HG02588 (cell line): ENCODE measurements around the gene DBNDD1.

ENCODE experiments used
- ATAC-seq: cut with Tn5 transposase; IDR thresholded peaks from one replicate; pipeline ENCODE4 v1.9.1; 2021; ENCODE audit warnings: mild to moderate bottlenecking, moderate library complexity; ENCODE audit not compliant: unreplicated experiment

DBNDD1 gene

DNA sequence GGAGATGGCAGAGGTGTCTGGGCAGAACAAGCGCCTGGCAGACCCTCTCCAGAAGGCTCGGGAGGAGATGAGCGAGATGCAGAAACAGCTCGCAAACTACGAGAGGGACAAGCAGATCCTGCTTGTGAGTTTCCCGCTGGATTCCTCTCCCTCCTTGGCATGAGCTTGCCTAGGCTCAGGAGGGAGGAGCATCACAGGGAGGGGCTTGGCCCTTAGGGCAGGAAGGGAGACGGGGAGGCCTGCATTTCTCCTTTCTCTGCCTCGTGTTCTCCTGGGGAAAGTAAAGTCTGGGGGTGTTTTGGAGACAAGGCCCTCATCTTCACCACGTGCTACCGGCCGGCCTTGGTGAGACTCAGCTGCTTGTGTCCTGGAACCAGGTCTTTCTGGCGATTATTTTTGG is 18.0 kb upstream of the DBNDD1 start:
- no peak for ATAC-seq

DNA sequence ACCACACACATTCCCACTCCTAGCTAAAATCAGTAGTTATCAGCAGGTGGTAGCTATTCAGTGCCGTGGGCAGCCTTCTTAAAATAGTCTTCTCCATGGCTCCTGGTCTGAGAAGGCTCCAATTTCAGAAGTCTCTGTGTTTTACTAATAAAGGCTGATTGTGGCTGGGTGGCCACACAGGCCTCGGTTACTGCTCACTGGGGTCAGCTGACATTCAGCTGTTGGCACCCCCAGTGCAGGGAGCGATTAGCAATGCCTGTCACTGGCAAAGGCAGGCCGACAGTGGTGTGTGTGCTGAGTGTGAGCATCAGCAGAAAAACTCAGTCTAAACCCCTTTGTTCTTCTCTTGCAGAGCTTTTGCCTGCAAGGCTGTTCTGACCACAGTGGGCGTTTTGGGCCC is 16.6 kb upstream of the DBNDD1 start:
- ATAC-seq = no peak

DNA sequence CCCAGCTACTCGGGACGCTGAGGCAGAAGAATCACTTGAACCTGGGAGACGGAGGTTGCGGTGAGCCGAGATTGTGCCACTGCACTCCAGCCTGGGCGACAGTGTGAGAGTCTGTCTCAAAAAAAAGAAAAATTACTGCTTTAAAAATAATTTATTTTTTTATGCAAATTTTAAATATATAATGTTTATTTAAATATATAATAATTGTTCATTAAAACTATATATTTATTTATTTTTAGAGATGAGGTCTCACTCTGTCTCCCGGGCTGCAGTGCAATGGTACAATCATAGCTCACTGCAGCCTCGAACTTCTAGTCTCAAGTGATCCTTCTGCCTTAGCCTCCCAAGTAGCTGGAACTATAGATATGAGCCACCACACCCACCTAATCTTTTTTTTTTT is 15.2 kb upstream of the DBNDD1 start:
- ATAC-seq = no peak

DNA sequence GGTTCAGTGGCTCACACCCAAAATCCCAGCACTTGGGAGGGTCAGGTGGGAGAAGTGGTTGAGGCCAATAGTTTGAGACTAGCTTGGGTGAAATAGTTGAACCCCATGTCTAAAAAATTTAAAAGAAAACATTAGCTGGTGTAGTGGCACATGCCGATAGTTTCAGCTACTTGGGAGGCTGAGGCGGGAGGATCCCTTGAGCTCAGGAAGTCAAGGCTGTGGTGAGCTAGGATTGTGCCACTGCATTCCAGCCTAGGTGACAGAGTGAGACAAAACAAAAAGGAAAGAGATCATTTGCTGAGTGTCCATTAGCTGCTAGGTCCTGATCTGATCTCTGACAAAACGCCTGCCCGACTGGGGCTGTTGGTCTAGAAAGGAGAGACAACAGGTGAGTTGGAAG is 14.1 kb upstream of the DBNDD1 start:
- ATAC-seq = no peak

DNA sequence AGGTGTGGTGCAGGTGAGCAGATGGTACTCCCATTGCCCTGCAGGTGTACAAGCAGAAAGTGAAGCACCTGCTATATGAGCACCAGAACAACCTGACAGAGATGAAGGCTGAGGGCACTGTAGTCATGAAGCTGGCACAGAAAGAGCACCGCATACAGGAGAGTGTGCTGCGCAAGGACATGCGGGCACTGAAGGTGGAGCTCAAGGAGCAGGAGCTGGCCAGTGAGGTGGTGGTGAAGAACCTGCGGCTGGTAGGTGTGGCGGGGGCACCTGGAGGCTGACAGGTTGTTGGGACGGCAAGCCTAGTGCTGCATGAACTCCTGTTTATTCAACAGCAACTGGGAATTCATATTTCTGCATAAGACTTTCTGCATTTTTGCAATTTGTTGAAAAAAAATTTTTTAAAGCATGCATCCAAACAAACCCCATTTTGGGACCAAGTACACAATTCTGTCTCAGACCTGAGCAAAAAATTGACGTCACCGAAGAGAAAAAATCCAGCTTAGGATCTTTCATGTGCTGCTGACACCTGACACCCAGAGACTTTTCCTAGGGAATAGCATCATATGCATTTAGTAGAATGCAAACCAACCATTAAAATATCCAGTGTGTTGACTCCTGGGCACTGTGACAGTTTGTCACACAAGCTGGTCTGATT is 13.5 kb upstream of the DBNDD1 start:
- no peak for ATAC-seq

DNA sequence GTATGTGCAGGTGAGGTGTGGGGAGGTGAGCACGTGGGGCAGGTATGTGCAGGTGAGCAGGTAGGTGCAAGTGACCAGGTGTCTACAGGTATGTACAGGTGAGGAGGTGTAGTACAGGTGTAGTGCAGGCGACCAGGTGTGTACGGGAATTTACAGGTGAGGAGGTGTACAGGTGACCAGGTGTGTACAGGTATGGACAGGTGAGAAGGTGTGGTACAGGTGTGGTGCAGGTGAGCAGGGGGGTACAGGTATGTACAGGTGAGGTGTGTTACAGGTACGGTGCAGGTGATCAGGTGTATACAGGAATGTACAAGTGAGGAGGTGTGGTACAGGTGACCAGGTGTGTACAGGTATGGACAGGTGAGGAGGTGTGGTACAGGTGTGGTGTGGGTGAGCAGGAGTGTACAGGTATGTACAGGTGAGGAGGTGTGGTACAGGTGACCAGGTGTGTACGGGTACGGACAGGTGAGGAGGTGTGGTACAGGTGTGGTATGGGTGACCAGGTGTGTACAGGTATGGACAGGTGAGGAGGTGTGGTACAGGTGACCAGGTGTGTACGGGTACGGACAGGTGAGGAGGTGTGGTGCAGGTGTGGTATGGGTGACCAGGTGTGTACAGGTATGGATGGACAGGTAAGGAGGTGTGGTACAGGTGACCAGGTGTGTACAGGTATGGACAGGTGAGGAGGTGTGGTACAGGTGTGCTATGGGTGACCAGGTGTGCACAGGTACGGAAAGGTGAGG is 12.8 kb upstream of the DBNDD1 start:
- ATAC-seq = no peak

DNA sequence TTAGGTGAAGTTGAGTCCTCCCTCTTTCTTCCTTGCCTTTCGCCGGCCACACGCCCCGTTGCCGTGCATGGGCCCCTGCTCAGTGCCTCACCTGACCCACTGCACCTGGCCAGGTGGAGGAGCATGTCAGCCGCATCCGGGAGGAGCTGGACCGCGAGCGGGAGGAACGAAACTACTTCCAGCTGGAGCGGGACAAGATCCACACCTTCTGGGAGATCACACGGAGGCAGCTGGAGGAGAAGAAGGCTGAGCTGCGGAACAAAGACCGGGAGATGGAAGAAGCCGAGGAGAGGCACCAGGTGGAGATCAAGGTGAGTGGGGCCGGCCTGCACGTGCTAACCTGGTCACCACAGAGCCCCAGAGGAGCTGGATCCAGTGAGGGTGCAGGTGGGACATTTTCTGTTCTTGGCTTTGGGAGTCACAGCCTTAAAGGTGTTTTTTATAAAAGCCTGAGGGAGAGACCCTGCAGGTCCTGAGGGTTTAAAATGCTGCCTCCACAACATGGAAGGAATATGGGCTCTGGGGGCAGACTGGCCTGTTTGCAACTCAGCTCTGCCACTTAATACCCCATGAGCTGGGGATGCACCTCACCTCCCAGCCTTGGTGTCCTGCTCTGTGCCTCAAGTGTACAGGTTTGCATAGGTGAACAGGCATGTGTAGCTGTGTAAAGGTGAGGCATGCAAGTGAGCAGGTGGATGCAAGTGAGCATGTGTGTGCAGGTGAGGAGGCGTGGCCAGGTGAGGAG is 12.1 kb upstream of the DBNDD1 start:
- no peak for ATAC-seq

DNA sequence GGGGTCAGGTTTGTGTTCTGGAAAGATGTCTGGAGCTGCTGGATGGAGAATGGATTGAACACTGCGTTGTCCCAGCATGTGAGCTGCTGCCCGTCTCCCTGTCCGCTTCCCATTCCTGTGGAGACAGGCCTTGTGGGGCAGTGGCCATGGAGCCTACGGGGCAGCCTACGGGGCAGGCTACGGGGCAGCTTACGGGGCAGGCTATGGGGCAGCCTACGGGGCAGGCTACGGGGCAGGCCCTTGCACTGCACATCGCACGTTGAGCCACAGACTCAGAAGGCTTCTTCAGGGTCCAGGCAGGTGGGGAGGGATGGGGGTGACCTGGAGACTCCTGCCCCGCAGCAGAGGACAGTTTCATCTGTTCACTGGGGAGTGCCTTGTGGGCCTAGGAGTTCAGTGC is 9.7 kb upstream of the DBNDD1 start:
- no peak for ATAC-seq

DNA sequence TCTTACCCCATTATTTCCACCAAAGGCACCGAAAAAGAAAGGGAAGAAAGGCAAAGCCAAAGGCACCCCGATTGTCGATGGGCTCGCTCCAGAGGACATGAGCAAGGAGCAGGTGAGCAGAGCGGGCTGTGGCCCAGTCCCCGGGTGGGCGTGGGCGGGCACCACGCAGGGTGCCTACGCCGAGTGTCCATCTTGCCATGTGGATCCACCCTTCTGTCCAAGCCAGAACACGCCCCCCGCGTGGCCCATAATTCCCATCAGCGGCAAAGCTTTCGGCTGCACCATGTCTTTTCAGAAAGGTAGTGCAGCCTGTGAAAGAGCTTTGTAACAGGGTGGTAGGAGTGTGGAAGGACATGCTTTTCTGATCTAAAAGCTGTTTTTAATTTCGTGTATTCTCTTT is 8.4 kb upstream of the DBNDD1 start:
- no peak for ATAC-seq

DNA sequence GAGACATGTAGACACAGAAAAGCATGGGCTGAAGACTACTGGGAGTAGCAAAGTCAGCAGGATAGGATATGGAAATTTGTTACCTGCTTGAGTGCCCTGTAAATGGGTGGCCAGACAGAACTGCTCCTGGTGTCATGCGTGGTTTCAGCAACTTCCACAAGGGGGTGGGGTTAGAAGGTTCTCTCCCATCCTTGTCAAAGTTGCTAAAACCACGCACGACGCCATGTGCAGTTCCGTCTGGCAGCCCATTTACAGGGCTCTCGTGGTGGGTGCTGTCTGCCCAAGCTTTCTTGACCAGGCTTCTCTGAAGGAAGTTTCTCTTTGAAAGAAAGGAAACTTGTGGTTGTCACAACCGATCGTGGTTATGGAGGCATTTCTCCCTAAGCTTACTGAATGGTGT is 6.9 kb upstream of the DBNDD1 start:
- ATAC-seq = no peak

DNA sequence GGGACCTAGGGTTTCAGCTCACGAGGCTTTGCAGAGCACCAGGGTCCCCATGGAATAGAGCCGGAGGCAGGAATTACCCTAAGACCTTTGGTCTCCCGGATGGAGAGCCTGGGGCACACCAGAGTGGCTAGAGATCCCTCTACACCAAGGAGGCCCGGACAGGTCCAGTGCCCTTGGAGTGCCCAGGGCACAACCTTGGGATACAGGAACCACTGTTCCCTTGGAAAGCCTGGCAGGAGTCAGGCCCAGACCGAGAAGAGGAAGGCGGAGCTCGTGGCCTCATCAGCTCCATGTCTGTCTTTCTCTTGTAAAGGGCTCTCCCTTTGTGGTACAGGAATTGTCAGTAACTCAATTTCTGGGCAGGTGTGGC is 3.8 kb upstream of the DBNDD1 start:
- no peak for ATAC-seq

DNA sequence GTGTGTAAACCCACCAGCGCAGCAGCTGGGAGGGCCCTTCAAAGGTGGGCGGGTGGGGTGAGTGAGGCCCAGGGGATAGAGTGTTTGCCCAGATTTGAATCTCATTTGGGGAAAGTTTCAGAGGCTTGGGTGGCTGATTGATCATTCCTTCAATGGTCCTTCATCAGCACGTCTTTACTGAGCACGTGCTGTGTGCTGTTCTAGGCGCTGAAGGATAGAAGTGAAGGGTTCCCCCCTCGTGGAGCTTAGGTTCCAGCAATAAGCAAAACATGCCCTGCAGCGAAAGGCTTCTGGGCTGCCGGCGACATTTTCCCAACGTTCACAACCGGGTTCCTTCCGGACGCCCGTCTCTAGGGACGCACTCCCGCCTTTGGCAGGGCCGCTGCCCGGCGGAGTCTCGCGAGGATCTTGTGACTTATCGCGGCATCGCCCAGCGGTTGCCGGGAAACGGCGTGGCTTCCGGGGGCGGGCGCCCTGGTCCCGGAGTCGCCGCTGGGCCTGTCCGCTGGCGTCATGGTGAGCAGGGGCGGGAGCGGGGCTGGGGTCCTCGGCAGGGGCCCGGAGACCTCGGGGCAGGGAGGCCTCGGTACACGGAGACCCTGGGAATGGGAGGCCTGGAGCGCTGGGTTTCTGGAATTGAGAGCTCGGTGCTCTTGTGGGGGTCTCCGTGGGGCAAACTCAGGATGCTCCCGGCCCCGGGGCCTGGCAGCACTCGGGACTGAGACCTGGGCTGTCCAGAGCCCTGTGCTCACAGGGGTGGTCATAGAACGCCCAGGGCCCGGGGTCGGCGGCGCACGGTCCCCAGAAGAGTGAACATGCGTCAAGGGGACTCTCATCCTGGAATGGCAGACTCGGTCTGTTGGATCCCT is 3.2 kb upstream of the DBNDD1 start:
- no peak for ATAC-seq

DNA sequence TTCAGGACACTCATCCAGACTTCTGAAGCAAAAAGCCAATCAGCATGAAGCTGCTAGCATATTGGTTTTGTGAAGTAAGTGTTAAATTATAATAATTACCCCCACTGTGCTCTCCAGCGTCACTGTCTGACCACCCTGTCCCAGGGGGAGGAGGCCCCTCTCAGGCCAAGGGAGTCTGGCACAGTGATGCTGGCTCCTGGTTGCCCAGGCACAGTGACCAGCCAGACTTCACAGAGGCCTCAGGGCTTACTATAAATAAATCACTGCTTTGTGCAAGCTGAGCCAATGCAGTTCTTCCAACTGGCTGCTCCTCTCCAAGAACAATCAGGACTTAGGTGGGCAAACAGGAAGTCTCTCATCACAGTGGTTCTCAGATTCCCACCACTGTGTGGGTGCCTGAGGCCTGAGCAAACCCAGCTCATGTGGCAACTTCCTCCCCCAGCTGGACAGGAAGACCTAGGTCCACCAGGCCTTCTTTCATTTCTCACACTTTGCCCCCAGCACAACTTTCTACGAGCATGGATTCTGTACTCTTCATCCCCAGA is 1.7 kb upstream of the DBNDD1 start:
- ATAC-seq = no peak

DNA sequence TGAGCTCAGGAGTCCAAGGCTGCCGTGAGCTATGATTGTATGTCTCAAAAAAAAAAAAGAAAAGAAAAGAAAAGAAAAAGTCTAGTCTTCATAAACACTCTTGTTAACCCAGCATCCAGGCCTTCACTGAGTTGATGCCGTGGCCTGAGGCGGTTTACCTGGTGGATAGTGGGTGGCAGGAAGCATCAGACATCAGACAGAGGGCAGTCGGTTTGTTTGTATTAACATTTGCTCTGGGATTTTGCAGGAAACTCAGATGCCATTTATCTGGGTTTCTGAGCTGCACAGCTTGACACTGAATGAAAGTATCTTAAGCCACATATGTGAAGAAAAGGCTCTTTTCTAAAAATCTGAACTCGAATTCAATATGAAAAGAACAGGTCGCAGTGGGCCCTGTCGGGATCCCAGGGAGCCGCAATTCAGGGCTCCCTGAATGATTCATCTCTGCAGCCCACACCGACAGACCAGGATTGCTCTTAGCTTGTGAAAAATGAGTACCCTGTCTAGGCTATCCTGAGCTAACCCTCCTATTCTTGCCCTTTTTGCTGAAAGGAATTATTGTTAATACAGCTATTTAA is 1.1 kb upstream of the DBNDD1 start:
- no peak for ATAC-seq

DNA sequence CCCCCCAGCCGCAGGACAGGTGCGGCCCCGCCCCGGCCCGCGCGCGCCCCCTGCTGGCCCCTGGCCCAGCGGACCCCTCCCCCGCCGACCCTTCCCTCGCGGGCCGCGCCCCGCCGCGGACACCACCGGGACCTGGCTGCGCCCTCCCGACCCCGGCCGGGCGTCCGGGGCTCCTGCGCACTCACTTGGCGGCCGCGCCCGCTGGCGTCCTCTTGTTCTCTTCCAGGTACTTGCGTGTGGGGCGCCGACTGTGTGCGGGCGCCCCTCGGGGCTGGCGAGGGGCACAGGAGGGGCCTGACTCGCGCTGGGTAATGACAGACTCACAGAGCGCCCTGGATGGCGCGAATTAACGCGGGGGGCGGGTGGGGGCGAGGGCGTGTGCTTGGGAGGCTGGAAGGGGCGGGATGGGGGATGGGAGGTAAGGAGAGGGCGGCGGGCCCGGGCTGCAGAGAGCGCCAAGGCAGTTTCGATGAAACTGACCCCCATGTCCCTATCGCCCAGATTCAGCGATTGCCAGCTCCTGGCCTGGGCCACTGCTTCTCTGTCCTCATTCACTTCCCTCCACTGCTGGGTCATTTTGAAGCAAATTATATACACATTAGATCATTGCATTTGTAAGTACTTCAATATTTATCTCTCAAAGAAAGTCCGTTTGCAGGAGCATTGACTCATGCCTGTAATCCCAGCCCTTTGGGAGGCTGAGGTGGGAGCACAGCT is 445 bp upstream of the DBNDD1 start:
- no peak for ATAC-seq

DNA sequence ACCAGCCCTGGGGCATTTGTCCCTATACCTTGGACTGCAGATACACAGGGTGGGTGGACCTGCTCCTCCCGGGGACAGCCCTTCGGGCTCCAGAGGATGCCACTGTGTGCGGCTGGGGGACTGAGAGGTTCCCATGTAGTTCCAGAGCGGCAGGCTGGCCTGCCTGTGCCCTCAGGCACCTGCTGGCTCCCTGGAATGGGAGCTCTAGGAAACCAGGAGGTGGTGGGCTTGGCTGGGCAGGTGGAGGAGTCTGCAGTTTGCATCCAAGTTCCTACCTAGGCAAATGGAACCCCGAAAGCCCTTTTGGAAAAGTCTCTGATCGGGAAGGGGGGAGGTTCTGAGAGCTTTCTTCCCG is 982 bp downstream of the DBNDD1 start:
- no peak for ATAC-seq

DNA sequence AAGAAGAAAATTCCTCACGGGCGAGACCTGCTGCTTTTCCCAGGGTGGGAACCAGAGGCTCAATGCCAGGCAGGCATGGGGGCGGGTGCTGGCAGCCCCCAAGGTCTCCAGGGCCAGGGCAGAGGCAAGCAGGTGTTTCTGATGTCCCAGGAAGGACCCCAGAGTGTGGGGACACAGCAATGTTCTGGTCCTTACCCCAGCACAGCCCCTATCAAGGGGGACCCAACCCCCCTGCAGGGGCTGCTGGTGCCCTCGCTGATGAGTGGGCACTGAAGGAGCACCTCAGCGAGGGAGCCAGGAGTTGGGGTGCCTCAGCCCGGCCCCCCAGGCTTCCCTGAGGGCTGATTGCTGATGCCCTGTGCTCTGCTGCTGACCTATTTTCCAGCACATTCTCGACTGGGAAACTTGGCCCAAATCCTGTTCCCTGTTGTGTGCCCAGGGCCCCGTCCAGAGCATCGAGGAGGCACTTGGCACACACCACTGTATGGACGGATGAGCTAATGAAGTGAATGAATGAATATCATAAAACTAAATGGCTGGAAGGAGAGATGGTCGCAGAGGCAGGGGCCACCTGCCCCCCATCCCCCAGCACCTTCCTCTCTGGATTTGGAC is 2.8 kb downstream of the DBNDD1 start:
- ATAC-seq = no peak

DNA sequence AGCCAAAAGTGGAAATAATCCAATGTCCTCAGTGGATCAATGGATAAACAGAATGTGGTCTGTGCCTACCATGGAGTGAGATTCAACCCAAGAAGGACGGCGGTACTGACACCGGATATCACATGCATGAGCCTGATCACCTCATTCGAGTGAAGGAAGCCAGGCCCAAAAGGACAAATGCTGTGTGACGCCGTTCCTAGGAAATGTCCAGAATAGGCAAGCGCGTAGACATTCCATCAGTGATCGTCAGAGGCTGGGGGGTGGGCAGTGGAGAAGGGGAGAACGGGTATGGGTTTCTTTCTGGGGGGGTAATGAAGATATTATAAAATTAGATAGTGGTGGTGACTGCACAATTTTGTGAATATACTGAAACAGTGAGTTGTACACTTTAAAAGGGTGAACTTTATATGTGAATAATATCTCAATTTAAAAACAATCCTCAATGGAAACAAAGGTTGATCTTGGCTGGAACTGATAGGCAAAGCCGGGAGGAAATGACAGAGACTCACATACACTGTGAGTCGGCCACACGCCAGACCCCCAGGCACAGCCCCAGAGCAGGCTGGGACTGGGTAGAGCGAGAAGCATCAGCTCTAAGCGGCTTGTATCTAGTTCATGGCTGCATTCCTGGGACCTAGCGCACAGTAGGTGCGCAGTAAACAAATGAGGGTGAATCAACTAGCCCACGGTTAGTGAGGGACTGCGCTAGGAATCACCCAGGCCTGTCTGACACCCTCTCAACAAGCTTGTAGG is 3.5 kb downstream of the DBNDD1 start:
- ATAC-seq = no peak
